Smooth muscle cell (in vitro differentiated cells): ENCODE results near the gene ARHGAP15. TPM values are rescaled to one million over a fixed set of nuclear protein-coding genes. Genes with fewer than 3 reads are reported as not detected.
A peak's percentile ranks its signal among the peaks of the same experiment; 100 is the strongest.

ENCODE experiments used
- DNase-seq: peaks from one replicate; lab custom pipeline; 2025; ENCODE audit not compliant: unreplicated experiment; lab: John Stamatoyannopoulos, UW
- H2AFZ ChIP-seq: fragments of 200-600 bp; sonication (generic); 2 replicates; pipeline ENCODE4 v1.6.0; 2016; ENCODE audit warnings: antibody characterized with exemption, low read depth, mild to moderate bottlenecking
- H3F3A ChIP-seq: fragments of 200-600 bp; sonication (generic); 2 replicates; pipeline ENCODE4 v1.6.0; 2017; ENCODE audit warnings: antibody characterized with exemption, low read depth
- H3K27ac ChIP-seq: fragments of 200-600 bp; sonication (generic); 2 replicates; pipeline ENCODE4 v1.5.1; 2016; ENCODE audit warnings: low read depth, mild to moderate bottlenecking
- H3K27me3 ChIP-seq: fragments of 200-600 bp; sonication (generic); 2 replicates; pipeline ENCODE4 v1.6.1; 2016; ENCODE audit warnings: low read depth, mild to moderate bottlenecking
- H3K36me3 ChIP-seq: fragments of 200-600 bp; sonication (generic); 2 replicates; pipeline ENCODE4 v1.5.1; 2016; ENCODE audit warnings: low read depth
- H3K4me1 ChIP-seq: fragments of 200-600 bp; sonication (generic); 2 replicates; pipeline ENCODE4 v1.5.1; 2016; ENCODE audit warnings: low read depth
- H3K4me2 ChIP-seq: fragments of 200-600 bp; sonication (generic); 2 replicates; pipeline ENCODE4 v1.6.0; 2016; ENCODE audit warnings: mild to moderate bottlenecking
- H3K4me3 ChIP-seq: fragments of 200-600 bp; sonication (generic); 2 replicates; pipeline ENCODE4 v1.5.1; 2016; ENCODE audit warnings: mild to moderate bottlenecking
- H3K79me2 ChIP-seq: fragments of 200-600 bp; sonication (generic); 2 replicates; pipeline ENCODE4 v1.6.0; 2016; ENCODE audit warnings: low read depth, mild to moderate bottlenecking
- H3K9ac ChIP-seq: fragments of 200-600 bp; sonication (generic); 2 replicates; pipeline ENCODE4 v1.6.0; 2016; ENCODE audit warnings: low read depth
- H3K9me3 ChIP-seq: fragments of 200-600 bp; sonication (generic); replicated peaks from 2 replicates; pipeline ENCODE4 v1.5.1; 2016; ENCODE audit warnings: low read depth
- H4K20me1 ChIP-seq: fragments of 200-600 bp; sonication (generic); 2 replicates; pipeline ENCODE4 v1.6.0; 2016; ENCODE audit warnings: low read depth
- CTCF ChIP-seq: fragments of 200-600 bp; sonication (generic); IDR thresholded peaks from 2 replicates; pipeline ENCODE4 v1.5.1; 2017; ENCODE audit warnings: borderline replicate concordance, mild to moderate bottlenecking, antibody characterized with exemption; ENCODE audit not compliant: insufficient read depth, poor library complexity, severe bottlenecking
- WGBS: methylation state at CpG from one replicate; pipeline ENCODE4 v1.1.7; 2016; ENCODE audit warnings: low lambda C conversion rate; 5-methylcytosine and 5-hydroxymethylcytosine counted together
- polyA plus RNA-seq: library from polyadenylated mRNA; unstranded; fragments of >200 nt; fragmentation: Nextera tagmentation; extraction: Ambion mirVana; gene quantifications from 2 replicates; pipeline ENCODE4 v1.2.1, GENCODE V29; 2016
- total RNA-seq: library from RNA; depleted of rRNA; stranded (reverse); fragments of >200 nt; gene quantifications from 2 replicates; pipeline ENCODE4 v1.2.3, GENCODE V29; 2014

ARHGAP15 gene
- total and polyA plus RNA-seq, 2 experiments from 2014 or later = not detected

GRCh38 chr2:143796051-143796450 is 666.8 kb downstream of the ARHGAP15 start:
- Histone ChIP-seq H3K36me3 (no peaks in the 10 kb centered on the region), H4K20me1 (no peaks in the 10 kb centered on the region)
- WGBS = 92% methylated on average over 1 of the region's 1 CpG

GRCh38 chr2:143801561-143801960 is 672.3 kb downstream of the ARHGAP15 start:
- no peaks in the 10 kb centered on the region for H4K20me1 ChIP-seq
- peaks cover 3% of the 10 kb centered on the region for H3K4me1 ChIP-seq
- H3K27me3 ChIP-seq = no peaks in the 10 kb centered on the region
- peak overlapping the region; percentile 37 for H3K4me2 ChIP-seq
- H2AFZ ChIP-seq = no peak overlapping the region
- H3K79me2 ChIP-seq = no peaks in the 10 kb centered on the region
- no peaks in the 10 kb centered on the region for H3K9me3 ChIP-seq
- no peaks in the 10 kb centered on the region for H3F3A ChIP-seq
- H3K4me3 ChIP-seq = no peak overlapping the region
- 76% methylated on average over 1 of the region's 1 CpG for WGBS
- no peak overlapping the region for H3K9ac ChIP-seq
- no peak for TF ChIP-seq CTCF
- H3K27ac ChIP-seq = peak overlapping the region; percentile 19
- no peaks in the 10 kb centered on the region for H3K36me3 ChIP-seq
- no peak for DNase-seq

More at GRCh38 chr2:143796051-143796450, 666.8 kb downstream of the ARHGAP15 start:
- no peaks in the 10 kb centered on the region for H3K27me3 ChIP-seq
- no peaks in the 10 kb centered on the region for H3K79me2 ChIP-seq
- no peak for DNase-seq
- H3K9ac ChIP-seq = no peak overlapping the region
- H3K4me3 ChIP-seq = no peak overlapping the region
- no peak for TF ChIP-seq CTCF
- H3K9me3 ChIP-seq = no peaks in the 10 kb centered on the region
- no peak overlapping the region for H3K4me2 ChIP-seq
- H3K27ac ChIP-seq = no peak overlapping the region
- H2AFZ ChIP-seq = no peak overlapping the region
- no peaks in the 10 kb centered on the region for H3F3A ChIP-seq
- peaks cover 12% of the 10 kb centered on the region for H3K4me1 ChIP-seq

- Histone ChIP-seq H4K20me1 (no peaks in the 10 kb centered on the region), H3K79me2 (no peaks in the 10 kb centered on the region), H3K9ac (no peak overlapping the region), H3K4me1 (peaks cover 3% of the 10 kb centered on the region), H3K36me3 (no peaks in the 10 kb centered on the region), H3K27me3 (no peaks in the 10 kb centered on the region), H3K4me3 (no peak overlapping the region), H3K4me2 (peak overlapping the region; percentile 37), H3F3A (no peaks in the 10 kb centered on the region), H3K9me3 (no peaks in the 10 kb centered on the region), H3K27ac (no peak overlapping the region), H2AFZ (peak overlapping the region; percentile 44)
- no peak for TF ChIP-seq CTCF
- WGBS = 43% methylated on average over 4 of the region's 4 CpGs
- no peak for DNase-seq
These were observed 673.0 kb downstream of the ARHGAP15 start for GRCh38 chr2:143802242-143802641.

GRCh38 chr2:143802871-143803650 is 673.8 kb downstream of the ARHGAP15 start:
- Histone ChIP-seq H3K9me3 (no peaks in the 10 kb centered on the region), H3K36me3 (no peaks in the 10 kb centered on the region), H3K4me2 (peak overlapping the region; percentile 37), H3K79me2 (no peaks in the 10 kb centered on the region), H3K4me3 (no peak overlapping the region), H3K27me3 (no peaks in the 10 kb centered on the region), H3K4me1 (peaks cover 7% of the 10 kb centered on the region), H3K9ac (no peak overlapping the region), H4K20me1 (no peaks in the 10 kb centered on the region), H2AFZ (peak overlapping the region; percentile 44), H3K27ac (no peak overlapping the region), H3F3A (no peaks in the 10 kb centered on the region)
- no peak for DNase-seq
- WGBS = 87% methylated on average over 5 of the region's 5 CpGs
- no peak for TF ChIP-seq CTCF
